ENCODE measurements around the gene RUNX3.

The RUNX3 gene

DNA sequence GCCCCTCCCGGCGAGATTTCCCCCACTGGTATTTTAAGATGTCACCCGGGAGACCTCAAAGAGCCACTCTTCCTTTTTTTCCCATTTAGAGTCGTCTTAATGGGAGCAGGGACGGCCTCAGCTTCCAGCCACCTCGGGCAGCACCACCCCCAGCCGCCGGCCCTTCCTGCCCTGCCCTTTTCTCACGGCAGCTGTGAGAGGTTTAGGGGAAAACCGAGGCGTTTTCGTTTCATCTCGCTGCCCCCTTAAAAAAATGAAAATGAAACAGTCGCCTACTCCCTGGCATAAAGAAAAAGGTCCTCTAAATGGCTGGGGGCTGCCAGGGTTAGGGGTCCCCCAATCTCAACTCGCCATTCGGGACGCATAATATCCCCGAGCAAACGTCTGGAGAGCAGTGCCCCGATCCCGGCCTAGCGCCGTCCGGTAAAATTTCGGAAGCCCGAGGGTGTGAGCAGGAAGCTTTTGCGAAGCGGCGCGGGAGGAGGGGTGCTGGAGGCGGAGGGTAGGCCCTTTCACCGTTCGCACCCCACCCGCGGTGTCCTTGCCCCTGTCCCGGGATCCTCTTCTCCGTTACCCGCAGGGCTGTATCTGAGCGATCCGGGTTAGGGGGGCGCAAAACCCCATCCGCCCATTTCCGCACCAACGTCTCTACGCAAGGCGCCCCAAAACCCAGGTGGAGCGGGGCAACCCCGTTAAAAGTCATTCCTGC, 1.2 kb downstream of the RUNX3 start:
- peak; percentile 28 to 61 for DNase-seq

DNA sequence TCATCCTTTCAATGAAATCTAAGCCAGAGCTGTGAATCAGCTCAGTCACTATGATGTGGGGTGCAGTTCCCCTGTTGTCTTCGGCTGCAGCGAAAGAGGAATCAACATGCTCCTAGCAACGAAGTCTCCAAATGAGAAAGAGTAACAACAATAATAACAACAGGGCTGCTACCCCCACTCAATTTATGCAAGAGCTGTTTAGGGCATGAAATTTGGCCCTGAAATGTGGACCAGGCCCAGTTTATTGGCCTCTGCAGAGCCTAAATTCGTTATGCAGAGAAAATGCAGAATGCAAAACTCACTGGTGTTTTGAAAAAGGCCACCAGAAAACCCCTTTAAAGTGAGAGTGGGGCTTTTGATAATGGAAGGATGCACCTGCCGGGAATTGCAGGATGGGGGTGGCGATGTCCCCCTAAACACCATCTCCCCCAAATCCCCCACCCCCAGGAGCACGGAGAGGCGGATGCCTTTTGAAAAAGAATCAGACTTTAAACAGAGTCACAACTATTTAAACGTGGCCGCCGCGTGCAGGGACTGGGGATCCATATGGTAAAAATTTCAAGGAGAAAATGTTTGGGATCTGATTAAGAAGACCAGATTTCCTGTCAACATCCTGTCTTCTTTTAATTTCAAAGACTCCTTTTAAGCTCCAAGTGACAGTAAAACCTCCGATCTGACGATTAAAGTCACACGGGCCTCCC, 1.9 kb downstream of the RUNX3 start:
- peak; percentile 81 to 85 for DNase-seq

DNA sequence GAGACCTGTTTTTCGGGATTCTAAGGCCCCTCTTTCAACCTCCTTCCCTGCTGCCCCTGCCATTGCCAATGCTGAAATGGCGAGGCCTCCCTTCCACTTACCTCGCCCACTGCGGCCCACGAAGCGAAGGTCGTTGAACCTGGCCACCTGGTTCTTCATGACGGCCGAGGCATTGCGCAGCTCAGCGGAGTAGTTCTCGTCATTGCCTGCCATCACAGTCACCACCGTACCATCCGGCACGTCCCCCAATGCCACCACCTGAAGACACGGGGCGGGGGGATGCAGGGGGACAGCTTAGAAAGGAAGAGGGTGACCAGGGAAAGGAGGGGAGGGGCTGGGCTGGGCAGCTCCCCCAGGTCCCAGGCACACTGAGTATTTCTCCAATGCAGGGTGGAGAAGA, 2.6 kb downstream of the RUNX3 start:
- DNase-seq = no peak

DNA sequence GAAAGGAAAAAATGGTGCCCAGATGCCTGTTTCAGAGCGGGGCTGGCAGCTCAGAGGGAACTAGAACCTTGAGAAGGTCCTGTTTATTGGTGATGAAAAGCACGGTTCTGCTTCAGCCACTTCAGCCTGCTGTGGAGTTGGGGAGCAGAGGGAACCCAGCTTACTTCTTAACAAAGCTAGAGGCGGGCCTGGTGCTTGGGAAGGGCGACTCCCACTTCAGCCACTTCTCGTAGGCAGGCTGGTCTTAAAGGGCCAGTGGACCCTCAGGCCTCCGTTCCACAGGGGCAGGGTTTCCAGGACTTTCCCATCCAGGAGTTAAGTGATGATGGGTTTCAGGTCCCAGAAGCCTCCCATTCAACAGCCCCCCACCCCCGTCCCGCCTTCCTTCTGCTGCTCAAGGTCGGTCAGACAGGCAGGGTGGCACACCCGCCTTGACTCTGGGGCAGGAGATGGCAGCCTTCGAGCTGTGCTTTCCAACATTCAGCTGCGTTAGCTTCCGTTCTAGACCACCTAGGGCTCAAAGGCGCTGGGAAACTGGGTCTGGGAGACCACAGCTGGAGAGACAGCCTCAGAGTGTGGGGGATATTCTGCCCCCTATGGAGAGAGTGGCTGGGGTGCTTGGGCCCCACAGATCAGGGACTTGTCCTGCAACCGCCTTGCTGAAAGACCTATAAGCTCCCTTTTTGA, 3.4 kb downstream of the RUNX3 start:
- DNase-seq = peak; percentile 62 to 69

DNA sequence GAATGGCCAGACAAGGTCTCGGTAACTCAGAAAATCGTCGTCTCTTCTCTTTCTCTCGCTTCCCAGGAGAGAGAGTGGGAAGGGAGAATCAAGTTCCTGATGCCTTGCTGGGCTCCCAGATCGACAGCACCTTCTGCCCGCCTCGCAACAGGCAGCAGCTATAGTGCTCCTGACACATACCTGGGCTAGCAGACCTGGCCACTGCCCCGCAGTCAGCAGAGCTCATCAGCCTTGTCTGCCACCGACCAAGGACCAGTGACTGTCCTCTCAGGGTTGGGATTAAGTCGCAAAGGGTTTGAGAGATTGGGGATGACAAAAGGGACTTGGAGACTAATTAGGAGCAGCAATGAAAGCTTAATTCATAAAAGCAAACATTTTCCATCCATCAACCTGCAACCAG, 4.1 kb downstream of the RUNX3 start:
- DNase-seq = no peak

DNA sequence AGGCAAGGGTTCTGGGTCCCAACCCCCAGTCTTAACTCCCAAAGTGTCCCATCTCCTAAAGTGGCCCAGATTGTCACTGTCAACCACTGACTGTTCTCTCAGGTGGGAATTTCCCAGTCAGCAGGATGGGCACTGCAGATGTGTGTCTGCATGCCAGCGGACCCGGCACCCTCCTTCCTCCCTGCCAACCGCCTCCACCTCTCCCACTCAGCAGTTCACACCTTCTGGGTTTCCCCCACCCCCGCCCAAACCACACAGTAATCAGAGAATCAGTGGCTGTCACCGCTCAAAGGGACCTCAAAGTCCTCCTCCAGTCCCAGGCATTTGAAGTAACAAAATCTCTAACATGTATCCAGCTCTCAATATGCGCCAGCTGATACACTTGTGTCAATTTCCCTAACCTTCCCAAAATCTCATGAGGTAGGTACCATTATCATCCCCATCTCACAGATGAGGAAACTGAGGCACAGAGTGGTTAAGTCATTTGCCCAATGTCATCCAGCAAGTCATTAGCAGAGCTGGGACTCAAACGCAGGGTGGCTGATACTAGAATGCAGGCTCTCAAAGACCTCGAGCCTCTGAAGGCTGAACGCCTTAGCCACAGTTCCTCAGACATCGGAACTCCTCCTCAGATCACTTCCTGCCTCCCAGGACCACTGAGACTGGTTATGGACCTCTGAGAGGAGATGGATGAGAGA, 4.8 kb downstream of the RUNX3 start:
- no peak for DNase-seq

DNA sequence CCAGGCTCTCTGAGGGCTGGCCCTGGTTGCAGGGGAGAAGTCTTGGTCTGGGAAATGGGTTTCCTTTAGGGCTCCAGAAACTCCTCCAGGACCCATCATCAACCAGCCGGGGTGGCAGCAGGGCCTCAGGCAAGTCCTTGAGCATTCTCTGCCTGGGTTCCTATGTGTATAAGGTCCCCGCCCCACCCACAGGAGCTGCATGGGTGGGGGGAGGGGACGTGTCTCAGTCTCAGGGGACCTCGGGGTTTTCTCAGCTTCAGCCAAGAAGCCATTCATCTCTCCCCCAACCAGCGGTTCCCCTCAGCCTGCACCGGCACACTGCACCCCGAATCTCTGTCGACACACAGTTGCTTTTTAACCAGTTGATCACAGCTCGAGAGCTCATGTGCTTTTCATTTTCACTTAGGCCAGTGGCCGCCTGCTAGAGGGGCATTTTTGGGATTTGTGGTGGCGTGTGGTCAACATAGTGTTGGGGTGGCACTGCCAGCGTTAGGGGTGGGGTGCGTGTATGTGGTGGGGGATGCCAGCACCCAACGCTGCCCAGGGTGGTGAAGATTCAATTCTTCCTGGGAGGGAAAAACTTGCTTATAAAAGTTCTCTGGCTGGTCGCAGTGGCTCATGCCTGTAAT, 6.5 kb downstream of the RUNX3 start:
- DNase-seq = no peak

DNA sequence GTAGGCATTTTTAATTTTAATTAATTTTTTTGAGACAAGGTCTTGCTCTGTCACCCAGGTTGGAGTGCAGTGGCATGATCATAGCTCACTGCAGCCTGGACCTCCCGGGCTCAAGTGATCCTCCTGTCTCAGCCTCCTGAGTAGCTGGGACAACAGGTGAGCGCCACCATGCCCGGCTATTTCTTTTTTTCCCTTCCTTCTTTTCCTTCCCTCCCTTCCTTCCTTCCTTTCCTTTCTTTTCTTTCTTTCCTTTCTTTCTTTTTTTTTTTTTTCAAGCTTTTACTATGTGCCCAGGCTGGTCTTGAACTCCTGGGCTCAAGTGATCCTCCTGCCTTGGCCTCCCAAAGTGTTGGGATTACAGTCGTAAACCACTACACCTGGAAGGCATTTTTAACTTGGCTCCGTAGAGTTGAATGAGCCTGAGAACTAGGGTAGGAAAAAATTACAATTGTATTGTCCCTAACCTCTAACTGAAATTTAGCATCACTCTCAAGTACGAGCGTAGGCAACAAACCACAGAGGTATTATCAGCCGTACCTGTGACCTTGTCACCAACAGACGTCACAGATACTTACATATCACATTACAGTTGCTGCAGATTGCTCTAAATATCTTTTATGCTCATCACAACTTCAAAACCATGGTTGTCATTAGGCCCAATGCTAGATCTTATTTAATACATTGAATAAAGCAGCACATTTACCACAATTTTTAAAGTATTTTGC, 8.0 kb downstream of the RUNX3 start:
- DNase-seq = no peak

DNA sequence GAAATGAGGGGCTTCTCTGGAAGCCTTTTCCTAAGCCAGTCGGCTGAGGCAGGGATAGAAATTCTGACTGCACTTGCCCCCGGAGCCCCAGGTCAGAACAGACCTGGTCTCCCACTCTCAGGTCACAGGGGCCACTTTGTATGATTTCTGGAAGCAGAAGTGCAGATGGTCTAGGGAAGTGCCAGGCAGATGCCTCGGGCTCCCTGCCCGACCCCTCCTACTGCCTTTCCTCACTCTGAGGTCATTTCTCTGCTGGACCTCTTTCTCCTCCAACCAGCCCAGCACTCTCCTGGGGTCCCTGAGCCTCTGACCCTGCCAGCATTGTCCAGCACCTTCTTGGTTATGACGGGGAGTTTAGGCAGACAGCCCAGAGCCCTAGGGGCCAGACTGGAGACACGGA, 8.7 kb downstream of the RUNX3 start:
- DNase-seq = peak; percentile 33 to 36

DNA sequence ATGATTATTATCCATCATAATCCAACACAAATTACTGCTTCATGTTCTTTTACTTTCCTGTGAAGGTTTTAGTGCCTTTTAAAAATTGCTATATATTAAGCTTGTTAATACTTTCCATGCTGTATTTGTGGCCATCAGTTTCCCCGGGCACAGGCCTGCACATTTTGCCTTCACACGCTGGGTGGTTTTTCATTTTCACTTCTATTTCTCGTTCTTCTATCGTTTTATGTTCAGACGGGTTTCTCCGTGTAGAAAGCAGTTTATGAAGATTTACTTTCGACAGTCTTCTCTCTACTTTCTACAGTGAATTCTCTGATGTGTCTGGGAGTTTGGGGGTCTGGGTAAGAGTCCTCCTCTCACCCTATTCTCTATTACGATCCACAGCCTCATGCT, 9.5 kb downstream of the RUNX3 start:
- DNase-seq = no peak

DNA sequence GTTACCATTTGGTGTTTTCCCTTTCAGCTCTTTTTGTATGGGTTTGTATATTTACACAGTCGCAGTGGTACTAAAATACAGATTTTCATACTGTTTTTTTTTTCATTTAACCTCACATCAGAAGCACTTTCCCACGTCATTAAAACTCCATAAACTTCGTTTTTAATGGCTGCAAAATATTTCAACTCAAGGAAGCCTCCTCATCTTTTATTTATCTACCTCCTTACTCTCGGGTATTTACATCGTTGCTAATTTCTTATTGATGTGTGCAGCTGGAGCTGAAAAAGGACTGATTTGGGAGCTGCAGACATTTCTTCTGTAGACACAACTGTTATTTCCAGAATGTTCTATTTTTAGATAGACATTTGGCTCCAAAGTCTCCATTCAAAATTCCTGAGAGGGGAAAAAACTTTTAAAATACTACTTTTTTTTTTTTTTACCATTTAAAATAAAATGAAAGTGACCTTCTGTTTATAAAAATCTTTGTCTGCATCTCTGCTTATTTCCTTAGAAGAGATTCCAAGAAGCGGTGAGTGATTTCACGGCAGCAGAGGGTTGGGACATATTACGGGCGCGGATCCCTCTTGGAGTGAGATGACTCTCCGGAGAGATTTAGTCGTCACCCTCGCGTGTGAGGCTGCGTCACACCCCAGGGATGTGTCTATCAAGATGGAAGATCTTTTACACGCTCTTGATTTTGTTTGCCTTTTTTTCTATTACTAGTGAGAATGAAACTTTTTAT, 10.1 kb downstream of the RUNX3 start:
- DNase-seq = no peak

DNA sequence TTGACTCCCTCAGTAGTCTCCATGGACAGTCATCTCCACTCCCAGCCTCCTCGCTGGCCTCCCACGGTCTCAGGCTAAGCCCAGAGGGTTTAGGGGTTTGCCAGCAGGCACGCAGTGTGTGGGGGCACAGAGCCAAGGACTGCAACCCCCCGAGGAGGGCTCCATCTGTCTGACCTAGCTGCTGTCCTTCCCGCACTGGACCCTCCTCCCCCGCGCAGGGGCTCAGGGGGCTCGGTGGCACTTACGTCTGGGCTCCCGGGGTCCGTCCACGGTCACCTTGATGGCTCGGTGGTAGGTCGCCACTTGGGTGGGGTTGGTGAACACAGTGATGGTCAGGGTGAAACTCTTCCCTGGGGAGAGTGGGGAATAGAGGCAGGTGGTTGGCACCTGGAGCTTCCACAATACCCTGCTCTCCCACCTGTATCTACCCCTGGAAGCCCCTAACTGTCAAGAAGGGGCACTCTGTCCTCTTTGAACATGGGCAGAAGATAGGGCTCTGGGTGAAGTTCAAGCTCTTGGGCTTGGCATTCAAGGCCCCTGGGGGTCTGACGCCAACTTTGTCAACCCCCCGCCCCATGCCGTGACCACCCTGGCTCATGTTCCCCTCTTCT, 11.0 kb downstream of the RUNX3 start:
- DNase-seq = no peak

DNA sequence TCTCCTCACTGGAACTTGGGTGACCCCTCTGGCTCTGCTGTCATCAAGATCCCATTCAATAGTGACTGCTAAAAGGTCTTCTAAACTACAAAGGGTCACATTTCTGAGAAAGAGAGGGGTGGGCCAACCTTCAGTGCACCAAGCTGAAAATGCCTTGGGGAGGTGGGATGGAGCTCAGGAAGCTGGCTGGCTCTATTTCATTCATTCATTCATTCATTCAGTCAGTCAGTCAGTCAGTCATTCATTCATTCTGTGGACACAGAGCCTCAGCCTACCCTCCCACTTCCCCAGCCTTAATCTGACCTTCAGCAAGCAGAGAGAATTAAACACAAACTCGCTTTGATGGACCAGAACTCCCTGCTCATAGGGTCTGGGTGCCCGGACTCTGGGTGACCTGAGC, 11.7 kb downstream of the RUNX3 start:
- DNase-seq = no peak

DNA sequence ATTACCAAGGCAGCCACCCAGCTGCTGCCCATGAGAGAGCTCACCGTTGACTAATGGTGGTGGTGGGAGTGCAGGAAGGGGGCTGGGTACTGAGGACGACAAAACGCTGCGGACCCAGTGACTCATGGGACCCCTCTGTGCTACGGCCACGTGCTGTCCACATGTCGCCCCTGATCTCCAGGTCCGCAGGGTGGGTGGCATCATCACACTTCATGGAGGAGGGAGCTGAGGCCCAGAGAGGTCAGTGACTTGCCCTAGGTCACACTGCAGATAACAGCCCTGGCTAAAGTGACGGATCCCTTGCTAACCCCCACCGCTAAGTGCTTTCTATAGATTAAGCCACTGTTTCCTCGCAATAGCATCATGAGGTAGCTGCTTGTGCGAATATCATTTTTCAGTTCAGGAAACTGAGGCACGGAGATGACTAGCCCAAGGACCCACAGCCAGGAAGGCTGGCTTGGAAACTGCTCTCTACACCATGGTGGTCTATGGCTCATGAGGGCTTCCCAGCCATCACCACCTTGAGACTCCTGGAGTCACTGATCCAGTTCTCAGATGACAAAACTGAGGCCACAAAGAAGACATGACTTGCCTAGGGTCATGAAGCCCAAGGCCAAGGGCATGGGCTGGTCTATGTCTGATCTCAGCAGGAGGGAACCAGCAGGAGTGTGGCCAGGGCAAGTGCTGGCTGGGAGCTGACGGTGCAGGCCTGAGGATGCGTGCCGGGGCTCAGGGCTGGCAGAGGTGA, 12.6 kb downstream of the RUNX3 start:
- no peak for DNase-seq

DNA sequence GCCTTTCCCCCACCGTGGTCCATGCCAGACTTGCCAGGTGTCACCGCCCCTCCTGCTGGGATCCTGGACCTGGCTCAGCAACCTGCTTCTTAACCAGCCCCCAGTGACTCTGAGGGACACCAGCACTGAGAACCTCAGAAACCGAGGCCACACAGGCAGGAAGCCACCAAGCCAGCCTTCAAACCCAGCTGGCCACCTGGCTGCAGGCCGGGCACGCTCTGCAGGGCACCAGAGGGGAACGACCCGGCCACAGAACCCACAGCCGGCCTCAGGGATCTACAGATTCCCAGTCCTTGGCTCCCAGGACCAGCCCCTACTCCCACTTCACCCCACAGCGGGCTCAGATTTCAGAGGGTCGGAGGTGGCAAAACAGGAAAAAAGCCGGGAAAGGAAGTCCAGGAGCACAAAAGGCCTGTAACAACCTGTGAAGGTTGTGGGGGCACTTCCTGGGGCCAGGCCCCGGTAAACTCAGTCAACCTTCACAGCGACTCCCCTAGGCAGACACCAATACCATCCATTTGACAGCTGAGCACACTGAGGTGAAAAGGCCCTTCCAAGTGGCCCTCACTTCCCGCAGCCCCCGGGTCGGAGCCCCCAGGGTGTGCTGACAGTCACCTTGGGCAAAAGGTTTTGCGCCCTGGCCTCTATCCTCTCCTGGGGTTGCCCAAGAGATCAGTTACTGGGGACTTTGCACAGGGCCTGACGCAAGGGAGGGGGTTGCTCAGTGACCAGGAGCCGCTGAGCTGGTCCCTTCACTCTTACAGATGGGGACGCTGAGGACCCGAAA, 14.1 kb downstream of the RUNX3 start:
- no peak for DNase-seq

DNA sequence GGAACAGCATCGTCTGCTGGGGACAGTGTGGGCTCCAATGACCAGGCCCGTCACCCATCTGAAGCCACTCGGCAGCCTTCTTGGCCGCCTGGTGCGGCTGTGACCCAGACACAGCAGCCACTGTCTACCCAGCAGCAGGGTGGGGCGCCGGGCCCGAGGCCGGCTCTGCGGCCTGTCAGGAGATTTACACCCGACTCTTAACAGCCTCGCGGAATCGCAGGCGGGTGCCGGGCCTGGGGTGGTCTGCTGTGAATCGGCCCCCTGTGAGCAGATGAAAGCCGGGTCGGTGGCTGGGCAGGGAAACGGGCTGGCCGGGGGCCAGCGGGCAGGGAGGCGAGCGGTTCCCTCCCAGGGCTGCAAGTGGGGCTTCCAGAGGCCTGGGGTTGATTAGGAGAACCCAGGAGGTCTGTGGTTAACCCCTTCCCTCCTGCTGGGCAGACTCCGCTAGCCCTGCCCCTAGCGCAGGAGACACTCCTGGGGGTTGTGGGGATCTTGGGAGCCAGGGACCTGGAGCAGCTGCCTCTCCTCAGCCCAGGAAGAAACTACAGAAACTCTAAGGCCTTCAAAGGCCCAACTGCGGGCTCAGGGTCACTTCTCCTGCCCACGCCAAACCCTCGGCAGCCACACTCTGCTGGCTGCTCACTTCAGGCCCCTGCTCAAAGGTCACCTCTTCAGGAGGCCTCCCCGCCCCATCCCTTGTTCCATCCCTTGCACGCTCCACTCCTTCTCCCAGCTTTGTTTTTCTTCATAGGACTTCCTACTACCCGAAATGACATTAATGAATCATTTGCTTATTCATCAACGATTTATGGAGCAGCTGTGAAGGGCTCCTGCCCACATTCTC, 15.6 kb downstream of the RUNX3 start:
- no peak for DNase-seq

DNA sequence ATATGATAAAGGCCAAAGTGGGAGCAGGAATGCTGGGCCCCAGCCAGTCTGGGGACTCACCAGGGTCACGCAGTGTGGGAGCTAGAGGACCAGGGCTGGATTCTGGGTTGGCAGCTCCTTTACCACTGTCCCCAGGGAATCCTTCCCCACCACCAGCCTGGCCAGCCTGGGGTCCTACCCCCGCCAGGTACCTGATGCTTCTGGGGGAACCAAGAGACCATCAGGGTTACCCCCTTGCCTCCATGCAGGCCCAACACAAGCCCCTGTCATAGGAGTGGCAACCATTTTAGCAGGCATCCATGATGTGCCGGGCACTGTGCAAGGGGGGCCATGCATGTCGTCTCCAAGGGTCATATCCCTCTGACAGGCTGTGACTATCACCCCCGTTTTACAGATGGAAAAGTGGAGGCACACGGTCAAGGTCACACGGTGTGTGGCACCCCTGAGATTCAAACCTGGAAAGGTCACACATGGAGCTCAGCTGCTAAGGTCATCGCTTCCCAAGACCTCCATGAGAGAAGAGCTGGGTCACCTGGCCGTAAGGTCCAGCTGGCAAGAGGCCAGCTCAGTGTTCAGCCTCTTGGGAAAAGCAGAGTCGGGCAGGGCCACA, 16.4 kb downstream of the RUNX3 start:
- DNase-seq = no peak

DNA sequence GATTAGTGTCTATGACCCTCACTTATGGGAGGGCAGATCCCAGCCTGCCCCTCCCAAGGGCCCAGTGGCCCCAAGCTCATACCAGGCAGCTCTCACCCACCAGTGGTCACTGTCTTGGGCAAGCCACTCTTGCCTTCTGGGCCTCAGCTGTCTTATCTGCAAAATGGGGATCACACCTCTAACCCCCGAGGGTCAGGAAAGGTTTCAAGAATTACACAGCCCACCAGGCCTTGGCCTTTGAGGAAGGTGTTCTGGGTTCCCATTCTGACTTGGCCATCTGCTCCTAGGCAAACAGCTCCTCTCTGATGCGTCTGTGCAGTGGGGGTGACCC, 16.8 kb downstream of the RUNX3 start:
- DNase-seq = no peak
